Stimulated activated CD4-positive, alpha-beta T cell treated with anti-CD3 and anti-CD28 coated beads, Interleukin-2, amount 100 ng/mL, for 4 hours (primary cell): ENCODE results near the gene FILIP1.
A peak's percentile ranks its signal among the peaks of the same experiment; 100 is the strongest.

Experiments
- DNase-seq: peaks from one replicate; pipeline ENCODE4 v3.0.0-alpha.2; 2020; ENCODE audit warnings: low read depth

Gene FILIP1, protein sequence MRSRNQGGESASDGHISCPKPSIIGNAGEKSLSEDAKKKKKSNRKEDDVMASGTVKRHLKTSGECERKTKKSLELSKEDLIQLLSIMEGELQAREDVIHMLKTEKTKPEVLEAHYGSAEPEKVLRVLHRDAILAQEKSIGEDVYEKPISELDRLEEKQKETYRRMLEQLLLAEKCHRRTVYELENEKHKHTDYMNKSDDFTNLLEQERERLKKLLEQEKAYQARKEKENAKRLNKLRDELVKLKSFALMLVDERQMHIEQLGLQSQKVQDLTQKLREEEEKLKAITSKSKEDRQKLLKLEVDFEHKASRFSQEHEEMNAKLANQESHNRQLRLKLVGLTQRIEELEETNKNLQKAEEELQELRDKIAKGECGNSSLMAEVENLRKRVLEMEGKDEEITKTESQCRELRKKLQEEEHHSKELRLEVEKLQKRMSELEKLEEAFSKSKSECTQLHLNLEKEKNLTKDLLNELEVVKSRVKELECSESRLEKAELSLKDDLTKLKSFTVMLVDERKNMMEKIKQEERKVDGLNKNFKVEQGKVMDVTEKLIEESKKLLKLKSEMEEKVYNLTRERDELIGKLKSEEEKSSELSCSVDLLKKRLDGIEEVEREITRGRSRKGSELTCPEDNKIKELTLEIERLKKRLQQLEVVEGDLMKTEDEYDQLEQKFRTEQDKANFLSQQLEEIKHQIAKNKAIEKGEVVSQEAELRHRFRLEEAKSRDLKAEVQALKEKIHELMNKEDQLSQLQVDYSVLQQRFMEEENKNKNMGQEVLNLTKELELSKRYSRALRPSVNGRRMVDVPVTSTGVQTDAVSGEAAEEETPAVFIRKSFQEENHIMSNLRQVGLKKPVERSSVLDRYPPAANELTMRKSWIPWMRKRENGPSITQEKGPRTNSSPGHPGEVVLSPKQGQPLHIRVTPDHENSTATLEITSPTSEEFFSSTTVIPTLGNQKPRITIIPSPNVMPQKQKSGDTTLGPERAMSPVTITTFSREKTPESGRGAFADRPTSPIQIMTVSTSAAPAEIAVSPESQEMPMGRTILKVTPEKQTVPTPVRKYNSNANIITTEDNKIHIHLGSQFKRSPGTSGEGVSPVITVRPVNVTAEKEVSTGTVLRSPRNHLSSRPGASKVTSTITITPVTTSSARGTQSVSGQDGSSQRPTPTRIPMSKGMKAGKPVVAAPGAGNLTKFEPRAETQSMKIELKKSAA (N-terminal part only)

DNA sequence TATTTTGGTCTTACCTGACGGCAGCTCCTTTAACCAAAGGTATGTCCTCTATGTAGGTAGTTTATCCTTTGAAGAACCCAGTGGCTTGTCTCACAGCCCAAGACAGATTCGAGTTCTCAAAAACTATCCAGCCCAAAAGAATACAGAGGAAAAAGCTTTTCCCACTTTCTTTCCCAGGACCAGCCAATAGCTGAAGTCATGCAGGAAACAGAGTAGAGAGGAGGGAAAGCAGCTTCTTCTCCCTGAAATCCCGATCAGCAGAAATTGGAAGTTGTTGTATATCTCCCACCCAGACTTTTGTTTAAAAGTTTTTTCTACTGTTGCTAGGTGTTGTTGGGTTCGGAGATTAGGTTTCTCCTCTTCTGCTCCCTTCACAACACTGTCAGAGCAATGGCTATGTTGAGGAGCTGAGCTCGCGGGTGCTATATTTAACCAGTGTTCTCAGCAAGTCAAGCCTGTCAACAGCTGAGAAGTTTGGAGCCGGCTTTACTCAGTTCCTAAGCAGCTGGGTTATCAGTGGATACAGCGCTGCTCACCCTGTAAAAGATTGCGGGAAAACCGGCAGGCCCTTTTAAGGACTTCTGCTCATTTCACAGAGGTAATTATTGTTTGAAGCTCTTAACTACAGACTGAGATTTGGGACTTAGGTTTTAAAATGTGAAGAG, at the start of gene FILIP1:
Gene FILIP1 (minus strand): TSS at position 401 of the 665 bp plus-strand sequence. CDS start 78,828 bp downstream, outside the sequence.
- DNase-seq = no peak

DNA sequence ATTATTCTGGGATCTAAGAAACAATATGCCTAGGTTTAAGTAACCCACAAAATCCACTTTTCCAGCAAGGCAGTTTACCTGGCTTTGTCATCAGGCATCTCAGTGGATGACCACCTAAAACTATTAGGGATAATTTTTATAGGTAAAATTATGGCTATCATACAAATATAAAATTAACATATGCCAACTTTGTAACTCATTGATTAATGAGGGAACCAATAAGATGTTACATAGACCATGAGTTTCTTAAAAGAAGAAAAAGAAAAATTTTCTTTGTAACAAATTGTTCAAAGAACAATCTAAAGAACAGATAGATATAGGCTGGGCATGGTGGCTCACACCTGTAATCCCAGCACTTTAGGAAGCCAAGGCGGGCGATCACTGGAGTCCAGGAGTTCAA, 49.7 kb upstream of the FILIP1 start:
- no peak for DNase-seq

GRCh38 chr6:75539136-75539535, 45.5 kb upstream of the FILIP1 start:
- DNase-seq = no peak

DNA sequence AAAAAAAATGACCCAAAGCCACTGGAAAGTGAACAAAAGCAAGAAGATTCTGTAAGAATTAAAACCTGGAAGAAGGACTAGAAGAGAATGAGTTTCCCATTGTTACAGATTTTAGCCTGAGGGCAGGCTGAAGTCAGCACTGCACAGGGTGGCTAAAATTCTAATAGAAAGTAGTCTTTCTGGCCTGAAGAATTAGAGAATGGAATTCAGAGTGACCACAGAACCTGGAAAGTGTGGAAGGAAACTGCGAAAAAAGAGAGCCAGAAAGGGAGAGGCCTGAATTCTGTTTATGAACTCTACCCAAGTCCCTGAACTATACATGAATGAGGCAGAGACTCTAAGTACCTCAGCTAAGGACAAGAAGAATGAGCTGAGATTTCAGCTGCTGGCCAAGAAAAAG, 38.9 kb upstream of the FILIP1 start:
- DNase-seq = no peak

- DNase-seq = no peak
Observed at GRCh38 chr6:75531174-75531573, 37.6 kb upstream of the FILIP1 start.

- no peak for DNase-seq
Observed at GRCh38 chr6:75530696-75531095, 37.1 kb upstream of the FILIP1 start.

- DNase-seq = no peak
Observed at GRCh38 chr6:75528423-75528822, 34.8 kb upstream of the FILIP1 start.

DNA sequence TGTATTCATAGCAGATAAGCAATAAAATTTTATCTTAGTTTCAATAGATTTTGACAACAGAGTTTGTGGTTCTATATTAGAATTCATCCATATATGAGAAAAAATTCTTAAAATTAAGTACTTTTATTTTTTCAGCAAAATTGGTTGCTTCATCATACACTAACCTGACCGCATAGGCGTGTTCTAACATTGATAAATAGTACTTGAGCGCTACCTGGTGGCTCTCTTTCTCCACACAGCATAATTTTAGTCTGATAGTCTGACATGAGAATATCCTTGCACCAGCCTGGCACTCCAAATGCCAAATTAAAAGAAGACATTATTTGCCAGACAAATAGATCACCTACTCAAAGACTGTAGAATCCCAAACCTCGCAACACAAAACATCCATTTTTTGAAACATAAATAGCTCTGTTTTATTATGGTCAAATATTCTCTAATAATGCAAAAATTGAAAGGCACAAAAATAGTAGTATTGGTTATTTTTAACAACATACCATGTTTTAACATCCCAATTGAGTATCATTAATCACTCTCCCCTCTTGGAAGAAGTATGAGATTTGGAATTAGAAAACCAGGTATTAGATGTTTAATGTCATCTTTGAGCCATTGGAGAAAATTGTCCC, 33.0 kb upstream of the FILIP1 start:
- peak; percentile 37 for DNase-seq

GRCh38 chr6:75525682-75526081, 32.1 kb upstream of the FILIP1 start:
- DNase-seq = no peak

GRCh38 chr6:75524322-75524972, 30.8 kb upstream of the FILIP1 start:
- no peak for DNase-seq

DNA sequence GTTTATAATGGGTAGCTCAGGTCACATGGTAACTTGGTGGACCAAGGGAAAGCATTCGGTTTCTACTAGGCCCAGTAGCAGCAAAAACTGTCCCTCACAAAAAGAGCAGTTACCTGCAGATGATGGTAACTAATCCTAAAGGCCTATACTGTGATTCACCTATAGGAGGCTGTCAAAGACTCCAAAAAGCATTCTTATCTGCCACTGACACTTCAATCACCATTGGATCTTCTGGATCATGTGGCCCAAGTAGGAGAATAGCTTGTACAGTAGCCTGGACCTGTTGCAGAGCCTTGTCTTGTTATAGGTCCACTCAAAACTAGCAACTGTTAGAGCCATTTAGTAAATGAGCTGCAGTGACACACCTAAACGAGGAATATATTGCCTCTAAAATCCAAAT, 23.2 kb upstream of the FILIP1 start:
- DNase-seq = no peak

GRCh38 chr6:75512591-75512990, 19.0 kb upstream of the FILIP1 start:
- DNase-seq = no peak

- no peak for DNase-seq
Observed at GRCh38 chr6:75505424-75505823, 11.8 kb upstream of the FILIP1 start.

DNA sequence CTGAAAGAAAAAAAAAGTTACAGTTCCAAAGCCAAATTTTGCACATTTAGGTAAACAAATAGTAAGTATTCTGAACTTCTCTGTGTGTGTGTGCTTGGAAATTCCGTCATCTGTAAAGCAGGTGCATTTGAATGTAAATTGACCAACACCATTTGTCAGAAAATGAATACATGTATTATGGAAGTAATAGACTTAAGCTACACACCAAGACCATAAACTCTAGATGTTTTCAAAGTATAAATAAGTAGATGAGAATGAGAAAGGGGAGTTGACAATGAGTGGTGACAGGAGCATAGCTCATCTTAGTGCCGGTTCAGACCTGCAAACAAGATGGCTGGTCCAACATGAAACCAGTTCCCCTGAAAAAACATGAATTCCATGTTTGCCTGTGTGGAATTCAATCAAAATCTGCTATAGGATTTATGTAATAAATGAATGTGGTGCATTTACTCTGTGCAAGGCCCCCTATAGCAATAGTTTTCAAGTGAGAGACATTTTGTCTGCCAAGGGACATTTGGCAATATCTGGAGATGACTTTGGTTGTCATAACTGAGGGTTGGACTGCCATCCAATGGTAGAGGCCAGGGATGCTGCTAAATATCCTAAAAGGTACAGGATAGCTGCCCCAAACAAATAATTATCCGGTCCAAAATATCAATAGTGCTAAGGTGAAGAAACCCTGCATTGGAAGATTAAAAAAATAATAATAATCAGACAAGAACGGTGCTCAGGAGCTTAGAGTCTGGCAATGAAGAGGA, 11.0 kb upstream of the FILIP1 start:
- no peak for DNase-seq

- no peak for DNase-seq
Observed at GRCh38 chr6:75503291-75503690, 9.7 kb upstream of the FILIP1 start.

DNA sequence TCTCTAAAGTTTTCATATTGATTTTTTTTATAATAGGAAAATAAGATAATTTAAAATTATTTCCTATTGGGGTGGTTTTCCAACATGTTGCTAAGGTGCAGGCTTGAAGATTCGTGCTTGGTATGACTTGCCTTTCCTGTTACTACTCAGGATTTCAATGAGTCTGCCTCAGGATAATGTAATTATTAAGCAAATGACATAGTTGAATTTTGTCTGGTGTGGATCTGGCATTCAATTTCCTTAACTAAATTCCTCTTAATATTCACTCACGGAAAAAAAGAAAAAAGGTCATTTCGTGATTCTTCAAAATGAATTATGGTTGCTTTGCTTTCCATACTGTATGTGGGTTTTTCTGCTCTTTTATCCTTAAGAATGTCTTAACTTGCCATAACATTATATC, 9.3 kb upstream of the FILIP1 start:
- no peak for DNase-seq

- DNase-seq = no peak
Observed at GRCh38 chr6:75501756-75502155, 8.2 kb upstream of the FILIP1 start.

- no peak for DNase-seq
Observed at GRCh38 chr6:75499640-75500039, 6.0 kb upstream of the FILIP1 start.

DNA sequence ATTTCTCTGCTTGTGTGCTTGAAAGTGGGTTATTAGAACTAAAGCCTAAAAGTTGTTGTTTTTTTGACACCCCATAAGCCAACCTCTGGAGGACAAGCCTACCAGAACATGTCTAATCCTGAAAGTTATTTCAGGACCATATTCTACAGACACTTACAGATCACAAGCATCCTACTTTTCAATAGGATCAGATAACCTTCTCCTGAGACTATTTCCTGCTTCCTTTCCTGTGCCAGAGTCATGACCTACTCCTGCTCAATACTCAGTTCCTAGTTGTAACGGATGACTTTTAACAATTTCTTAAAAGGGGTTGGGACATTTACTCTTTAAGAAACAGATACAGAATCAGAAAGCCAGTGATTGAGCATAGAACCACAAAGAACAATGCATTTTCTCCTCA, 5.3 kb upstream of the FILIP1 start:
- DNase-seq = no peak

GRCh38 chr6:75497994-75498393, 4.4 kb upstream of the FILIP1 start:
- no peak for DNase-seq
